Measurements from ENCODE around the gene PARP3. TPM values are rescaled to one million over a fixed set of nuclear protein-coding genes. Genes with fewer than 3 reads are reported as not detected.
"Not testable (repeated sequence)": the region's sequence is repeated elsewhere in the genome, so short reads cannot be mapped to it uniquely, and the experiment has no call there.

The PARP3 gene
- polyA plus RNA-seq, 1 donor: 17.1 TPM

GRCh38 chr3:51916418-51916817 is 25.7 kb upstream of the PARP3 start:
- no CpG with 5 or more reads among the region's 5 CpGs for WGBS (ENCODE audit: insufficient coverage, low lambda C conversion rate)
- DNase-seq: no peak

GRCh38 chr3:51921081-51921578 is 21.0 kb upstream of the PARP3 start:
- WGBS (ENCODE audit: insufficient coverage, low lambda C conversion rate): 100% methylated on average over 1 of the region's 11 CpGs

More at GRCh38 chr3:51916418-51916817, 25.7 kb upstream of the PARP3 start:
- no peaks in the 10 kb centered on the region for H3K9me3 ChIP-seq (ENCODE audit: control insufficient read depth, low read depth, low read length)
- H3K4me1 ChIP-seq (ENCODE audit: control insufficient read depth, insufficient read depth, low read length): no peaks in the 10 kb centered on the region
- no peaks in the 10 kb centered on the region for H3K36me3 ChIP-seq (ENCODE audit: control insufficient read depth, insufficient read depth, low read length)
- no peak overlapping the region for H3K4me3 ChIP-seq (ENCODE audit: low read length)
- no peak overlapping the region for H3K27ac ChIP-seq (ENCODE audit: low read length)
- no peaks in the 10 kb centered on the region for H3K27me3 ChIP-seq (ENCODE audit: control insufficient read depth, insufficient read depth, low read length)

GRCh38 chr3:51927061-51927977 is 14.8 kb upstream of the PARP3 start:
- DNase-seq: no peak
- no CpG with 5 or more reads among the region's 5 CpGs for WGBS (ENCODE audit: insufficient coverage, low lambda C conversion rate)
- no peaks in the 10 kb centered on the region for H3K36me3 ChIP-seq (ENCODE audit: control insufficient read depth, insufficient read depth, low read length)
- no peaks in the 10 kb centered on the region for H3K9me3 ChIP-seq (ENCODE audit: control insufficient read depth, low read depth, low read length)
- H3K4me1 ChIP-seq (ENCODE audit: control insufficient read depth, insufficient read depth, low read length): no peaks in the 10 kb centered on the region
- no peaks in the 10 kb centered on the region for H3K27me3 ChIP-seq (ENCODE audit: control insufficient read depth, insufficient read depth, low read length)
- H3K27ac ChIP-seq (ENCODE audit: low read length): no peak overlapping the region
- no peak overlapping the region for H3K4me3 ChIP-seq (ENCODE audit: low read length)

More at GRCh38 chr3:51921081-51921578, 21.0 kb upstream of the PARP3 start:
- Histone ChIP-seq H3K9me3 (ENCODE audit: control insufficient read depth, low read depth, low read length) (no peaks in the 10 kb centered on the region), H3K4me1 (ENCODE audit: control insufficient read depth, insufficient read depth, low read length) (no peaks in the 10 kb centered on the region), H3K4me3 (ENCODE audit: low read length) (no peak overlapping the region), H3K27ac (ENCODE audit: low read length) (no peak overlapping the region), H3K36me3 (ENCODE audit: control insufficient read depth, insufficient read depth, low read length) (no peaks in the 10 kb centered on the region), H3K27me3 (ENCODE audit: control insufficient read depth, insufficient read depth, low read length) (no peaks in the 10 kb centered on the region)
- no peak for DNase-seq

GRCh38 chr3:51928438-51928837 is 13.7 kb upstream of the PARP3 start:
- no peak for DNase-seq
- peaks cover 7% of the 10 kb centered on the region for H3K36me3 ChIP-seq (ENCODE audit: control insufficient read depth, insufficient read depth, low read length)
- H3K4me3 ChIP-seq (ENCODE audit: low read length): no peak overlapping the region
- no peak overlapping the region for H3K27ac ChIP-seq (ENCODE audit: low read length)
- no peaks in the 10 kb centered on the region for H3K4me1 ChIP-seq (ENCODE audit: control insufficient read depth, insufficient read depth, low read length)
- H3K9me3 ChIP-seq (ENCODE audit: control insufficient read depth, low read depth, low read length): no peaks in the 10 kb centered on the region
- no peaks in the 10 kb centered on the region for H3K27me3 ChIP-seq (ENCODE audit: control insufficient read depth, insufficient read depth, low read length)
- WGBS (ENCODE audit: insufficient coverage, low lambda C conversion rate): no CpG with 5 or more reads among the region's 7 CpGs

GRCh38 chr3:51928981-51929380 is 13.2 kb upstream of the PARP3 start:
- H3K27ac ChIP-seq (ENCODE audit: low read length); H3K9me3 ChIP-seq (ENCODE audit: control insufficient read depth, low read depth, low read length); H3K27me3 ChIP-seq (ENCODE audit: control insufficient read depth, insufficient read depth, low read length); H3K4me1 ChIP-seq (ENCODE audit: control insufficient read depth, insufficient read depth, low read length); H3K4me3 ChIP-seq (ENCODE audit: low read length); DNase-seq: not testable (repeated sequence)
- no CpG with 5 or more reads among the region's 3 CpGs for WGBS (ENCODE audit: insufficient coverage, low lambda C conversion rate)
- H3K36me3 ChIP-seq (ENCODE audit: control insufficient read depth, insufficient read depth, low read length): peaks cover 13% of the 10 kb centered on the region

GRCh38 chr3:51929420-51930003 is 12.7 kb upstream of the PARP3 start:
- H3K4me1 ChIP-seq (ENCODE audit: control insufficient read depth, insufficient read depth, low read length): no peaks in the 10 kb centered on the region
- H3K9me3 ChIP-seq (ENCODE audit: control insufficient read depth, low read depth, low read length): no peaks in the 10 kb centered on the region
- H3K27me3 ChIP-seq (ENCODE audit: control insufficient read depth, insufficient read depth, low read length): no peaks in the 10 kb centered on the region
- no CpG with 5 or more reads among the region's 5 CpGs for WGBS (ENCODE audit: insufficient coverage, low lambda C conversion rate)
- no peak for DNase-seq
- no peak overlapping the region for H3K27ac ChIP-seq (ENCODE audit: low read length)
- no peak overlapping the region for H3K4me3 ChIP-seq (ENCODE audit: low read length)
- H3K36me3 ChIP-seq (ENCODE audit: control insufficient read depth, insufficient read depth, low read length): peaks cover 18% of the 10 kb centered on the region

GRCh38 chr3:51930439-51930838 is 11.7 kb upstream of the PARP3 start:
- H3K36me3 ChIP-seq (ENCODE audit: control insufficient read depth, insufficient read depth, low read length): peaks cover 27% of the 10 kb centered on the region
- no peak overlapping the region for H3K4me3 ChIP-seq (ENCODE audit: low read length)
- H3K27me3 ChIP-seq (ENCODE audit: control insufficient read depth, insufficient read depth, low read length): no peaks in the 10 kb centered on the region
- no peaks in the 10 kb centered on the region for H3K9me3 ChIP-seq (ENCODE audit: control insufficient read depth, low read depth, low read length)
- no CpG with 5 or more reads among the region's 1 CpG for WGBS (ENCODE audit: insufficient coverage, low lambda C conversion rate)
- H3K4me1 ChIP-seq (ENCODE audit: control insufficient read depth, insufficient read depth, low read length): no peaks in the 10 kb centered on the region
- no peak for DNase-seq
- no peak overlapping the region for H3K27ac ChIP-seq (ENCODE audit: low read length)

GRCh38 chr3:51931756-51932155 is 10.4 kb upstream of the PARP3 start:
- Histone ChIP-seq H3K4me3 (ENCODE audit: low read length) (no peak overlapping the region), H3K36me3 (ENCODE audit: control insufficient read depth, insufficient read depth, low read length) (peaks cover 40% of the 10 kb centered on the region), H3K27ac (ENCODE audit: low read length) (no peak overlapping the region), H3K9me3 (ENCODE audit: control insufficient read depth, low read depth, low read length) (no peaks in the 10 kb centered on the region), H3K4me1 (ENCODE audit: control insufficient read depth, insufficient read depth, low read length) (no peaks in the 10 kb centered on the region), H3K27me3 (ENCODE audit: control insufficient read depth, insufficient read depth, low read length) (no peaks in the 10 kb centered on the region)
- DNase-seq: no peak
- no CpG with 5 or more reads among the region's 6 CpGs for WGBS (ENCODE audit: insufficient coverage, low lambda C conversion rate)

- H3K4me3 ChIP-seq (ENCODE audit: low read length): no peak overlapping the region
- H3K4me1 ChIP-seq (ENCODE audit: control insufficient read depth, insufficient read depth, low read length): no peaks in the 10 kb centered on the region
- H3K36me3 ChIP-seq (ENCODE audit: control insufficient read depth, insufficient read depth, low read length): peaks cover 49% of the 10 kb centered on the region
- H3K9me3 ChIP-seq (ENCODE audit: control insufficient read depth, low read depth, low read length): no peaks in the 10 kb centered on the region
- no peak overlapping the region for H3K27ac ChIP-seq (ENCODE audit: low read length)
- WGBS (ENCODE audit: insufficient coverage, low lambda C conversion rate): no CpG with 5 or more reads among the region's 15 CpGs
- DNase-seq: no peak
- no peaks in the 10 kb centered on the region for H3K27me3 ChIP-seq (ENCODE audit: control insufficient read depth, insufficient read depth, low read length)
These were observed 9.4 kb upstream of the PARP3 start for GRCh38 chr3:51932471-51933370.

Measured in large intestine (tissue), 3 donors.